ENCODE measurements around the gene CAPN5.

Gene CAPN5

DNA sequence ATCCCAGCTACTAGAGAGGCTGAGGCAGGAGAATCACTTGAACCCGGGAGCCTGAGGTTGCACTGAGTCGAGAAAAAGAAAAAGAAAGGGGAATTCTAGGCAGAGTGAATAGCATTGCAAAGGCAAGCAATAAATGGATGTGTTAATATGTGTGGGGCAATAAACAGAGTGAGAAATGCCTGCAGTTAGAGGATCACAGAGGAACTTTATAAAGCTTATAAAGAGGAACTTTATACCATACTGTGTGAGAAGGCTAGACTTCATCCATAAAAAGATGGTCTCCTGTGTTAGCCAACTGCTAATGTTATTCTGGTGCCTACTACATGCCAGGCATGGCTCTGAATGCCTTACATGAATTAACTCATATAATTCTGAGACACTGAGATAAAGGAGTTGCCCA, 31.7 kb upstream of the CAPN5 start:
- H3K27me3 ChIP-seq (ENCODE audit: control insufficient read depth, insufficient read depth, low read length): peaks cover 20% of the 10 kb centered on the region
- H3K27ac ChIP-seq (ENCODE audit: low read depth, low read length): no peak overlapping the region

DNA sequence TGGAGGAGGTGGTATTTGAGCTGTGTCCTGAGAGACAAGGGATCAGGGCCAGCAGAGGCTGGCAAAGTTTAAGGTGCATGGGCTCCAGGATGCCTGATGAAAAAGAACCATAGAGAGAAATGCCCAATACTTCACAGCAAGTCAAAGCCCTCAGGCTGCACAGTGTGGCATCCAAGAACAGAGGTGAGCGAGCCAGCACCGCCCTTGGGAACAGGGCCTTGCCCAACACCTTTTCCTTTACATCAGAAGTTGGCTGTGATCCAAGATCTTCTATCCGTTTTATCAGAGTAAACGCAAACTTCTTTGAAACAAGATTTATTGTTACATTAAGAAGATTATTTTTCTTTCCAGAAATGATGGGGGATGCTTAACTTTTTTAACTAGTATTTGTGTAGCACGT, 31.2 kb upstream of the CAPN5 start:
- H3K27me3 ChIP-seq (ENCODE audit: control insufficient read depth, insufficient read depth, low read length): peaks cover 26% of the 10 kb centered on the region
- H3K27ac ChIP-seq (ENCODE audit: low read depth, low read length): no peak overlapping the region
- H3K9me3 ChIP-seq (ENCODE audit: control insufficient read depth, insufficient read depth, low read depth, low read length): no peaks in the 10 kb centered on the region
- no peak overlapping the region for H3K9ac ChIP-seq (ENCODE audit: low read length)
- no peaks in the 10 kb centered on the region for H3K36me3 ChIP-seq (ENCODE audit: control insufficient read depth, insufficient read depth, low read length)
- H3K4me3 ChIP-seq (ENCODE audit: low read depth, low read length): no peak overlapping the region
- peaks cover 6% of the 10 kb centered on the region; the same call in 1 of the 2 replicates for H3K4me1 ChIP-seq (ENCODE audit: control insufficient read depth, insufficient read depth, low read length)

More for the DNA sequence above, 31.7 kb upstream of the CAPN5 start:
- no peak overlapping the region for H3K9ac ChIP-seq (ENCODE audit: low read length)
- H3K36me3 ChIP-seq (ENCODE audit: control insufficient read depth, insufficient read depth, low read length): no peaks in the 10 kb centered on the region
- H3K4me3 ChIP-seq (ENCODE audit: low read depth, low read length): no peak overlapping the region
- no peaks in the 10 kb centered on the region for H3K9me3 ChIP-seq (ENCODE audit: control insufficient read depth, insufficient read depth, low read depth, low read length)
- peaks cover 6% of the 10 kb centered on the region; the same call in 1 of the 2 replicates for H3K4me1 ChIP-seq (ENCODE audit: control insufficient read depth, insufficient read depth, low read length)

DNA sequence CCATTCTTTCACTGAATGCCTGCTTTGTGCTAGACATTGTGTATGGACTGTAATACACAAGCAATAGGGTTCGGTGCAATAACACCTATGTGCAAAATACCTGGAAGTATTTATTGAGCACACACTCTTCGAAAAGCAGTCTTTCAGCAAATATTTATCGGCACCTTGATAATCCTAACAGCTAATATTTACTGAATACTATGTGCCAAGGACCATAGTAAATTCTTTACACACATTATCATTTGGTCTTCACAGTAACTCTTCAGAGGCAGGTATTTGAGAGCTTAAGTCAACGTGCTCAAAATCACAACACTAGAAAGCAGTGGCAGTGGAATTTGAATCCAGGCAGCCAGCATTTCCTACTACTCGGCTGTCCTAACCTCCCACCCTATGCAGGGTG, 30.4 kb upstream of the CAPN5 start:
- Histone ChIP-seq H3K4me3 (ENCODE audit: low read depth, low read length) (no peak overlapping the region), H3K27ac (ENCODE audit: low read depth, low read length) (no peak overlapping the region), H3K4me1 (ENCODE audit: control insufficient read depth, insufficient read depth, low read length) (peaks cover 6% of the 10 kb centered on the region; the same call in 1 of the 2 replicates), H3K9ac (ENCODE audit: low read length) (no peak overlapping the region), H3K9me3 (ENCODE audit: control insufficient read depth, insufficient read depth, low read depth, low read length) (no peaks in the 10 kb centered on the region), H3K36me3 (ENCODE audit: control insufficient read depth, insufficient read depth, low read length) (no peaks in the 10 kb centered on the region), H3K27me3 (ENCODE audit: control insufficient read depth, insufficient read depth, low read length) (peaks cover 34% of the 10 kb centered on the region)

DNA sequence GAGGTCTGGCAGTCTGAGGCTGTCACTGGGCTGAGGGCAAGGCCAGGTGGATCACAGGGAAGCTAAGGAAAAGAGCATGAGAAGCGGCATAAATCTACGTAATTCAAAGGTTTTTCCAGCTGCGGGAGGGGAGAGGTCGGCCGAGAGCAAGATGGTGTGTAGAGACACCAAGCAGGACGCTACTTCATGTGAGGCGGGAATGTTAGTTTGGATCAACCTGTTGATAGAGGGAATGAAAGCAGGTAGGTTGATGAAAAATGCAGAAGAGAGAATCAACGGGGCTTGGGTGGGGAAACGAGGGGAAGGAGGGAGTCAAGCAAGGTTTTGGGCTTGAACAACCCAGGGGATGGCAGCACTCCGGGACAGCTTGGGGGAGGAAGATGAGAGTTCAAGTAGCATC, 29.7 kb upstream of the CAPN5 start:
- Histone ChIP-seq H3K36me3 (ENCODE audit: control insufficient read depth, insufficient read depth, low read length) (no peaks in the 10 kb centered on the region), H3K27me3 (ENCODE audit: control insufficient read depth, insufficient read depth, low read length) (peaks cover 38% of the 10 kb centered on the region), H3K4me1 (ENCODE audit: control insufficient read depth, insufficient read depth, low read length) (peaks cover 6% of the 10 kb centered on the region; the same call in 1 of the 2 replicates), H3K4me3 (ENCODE audit: low read depth, low read length) (no peak overlapping the region), H3K27ac (ENCODE audit: low read depth, low read length) (no peak overlapping the region), H3K9me3 (ENCODE audit: control insufficient read depth, insufficient read depth, low read depth, low read length) (no peaks in the 10 kb centered on the region), H3K9ac (ENCODE audit: low read length) (no peak overlapping the region)

DNA sequence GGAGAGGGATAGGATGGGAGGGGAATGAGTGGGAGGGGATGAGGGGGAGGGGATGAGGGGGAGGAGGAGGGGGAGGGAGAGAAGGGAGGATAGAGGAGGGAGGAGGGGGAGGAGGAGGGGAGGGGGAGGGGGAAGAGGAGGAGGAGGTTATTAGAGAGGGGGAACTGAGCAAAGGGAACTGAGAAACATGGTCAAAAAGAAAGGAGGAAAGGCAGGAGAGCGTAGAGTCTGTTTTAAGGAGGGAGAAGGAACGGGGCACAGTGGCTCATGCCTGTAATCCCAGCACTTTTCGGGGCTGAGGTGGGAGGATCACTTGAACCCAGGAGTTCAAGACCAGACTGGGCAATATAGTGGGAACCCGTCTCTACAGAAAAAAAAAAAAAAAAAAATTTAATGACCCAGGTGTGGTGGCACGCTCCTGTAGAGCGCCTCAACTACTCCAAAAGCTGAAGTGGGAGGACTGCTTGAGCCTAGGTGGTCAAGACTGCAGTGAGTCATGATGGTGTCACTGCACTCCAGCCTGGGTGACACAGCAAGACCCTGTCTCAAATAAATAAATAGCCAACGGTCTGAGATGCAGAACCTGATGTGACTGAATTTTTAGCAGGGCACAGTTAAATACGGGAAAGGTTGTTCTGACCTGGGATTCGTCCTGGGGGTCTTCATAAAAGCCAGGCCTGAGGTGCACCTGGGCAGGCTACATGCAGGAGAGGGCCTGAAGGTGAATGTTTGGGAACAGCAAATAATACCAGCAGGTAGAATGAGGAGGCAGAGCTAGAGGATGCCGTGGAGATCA, 28.5 kb upstream of the CAPN5 start:
- Histone ChIP-seq H3K4me3 (ENCODE audit: low read depth, low read length) (no peak overlapping the region), H3K36me3 (ENCODE audit: control insufficient read depth, insufficient read depth, low read length) (no peaks in the 10 kb centered on the region), H3K27ac (ENCODE audit: low read depth, low read length) (no peak overlapping the region), H3K4me1 (ENCODE audit: control insufficient read depth, insufficient read depth, low read length) (peaks cover 6% of the 10 kb centered on the region; the same call in 1 of the 2 replicates), H3K27me3 (ENCODE audit: control insufficient read depth, insufficient read depth, low read length) (peaks cover 41% of the 10 kb centered on the region), H3K9me3 (ENCODE audit: control insufficient read depth, insufficient read depth, low read depth, low read length) (no peaks in the 10 kb centered on the region), H3K9ac (ENCODE audit: low read length) (no peak overlapping the region)

DNA sequence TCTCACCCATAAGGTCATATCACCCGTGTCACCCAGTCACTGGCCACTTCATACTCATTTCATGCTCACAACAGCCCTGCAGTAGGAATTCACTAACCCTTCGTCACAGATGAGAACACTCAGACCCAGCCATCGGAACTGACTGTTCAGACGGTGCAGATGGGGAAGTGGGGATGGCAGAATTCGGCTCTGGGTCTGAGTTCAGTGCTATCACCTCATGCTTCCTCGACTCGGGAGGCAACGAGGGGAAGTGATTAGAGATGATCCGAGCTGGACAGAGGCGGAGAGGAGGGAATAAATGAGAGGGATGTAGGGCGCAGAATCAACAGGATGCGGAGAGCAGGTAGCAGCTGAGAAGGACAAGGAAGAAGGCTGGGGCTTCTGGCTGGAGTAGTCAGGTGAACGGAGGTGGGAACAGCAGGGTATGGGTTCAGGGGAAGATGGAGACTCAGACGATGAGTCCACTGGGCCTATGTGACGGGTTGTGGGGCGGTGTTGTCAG, 27.9 kb upstream of the CAPN5 start:
- peaks cover 41% of the 10 kb centered on the region for H3K27me3 ChIP-seq (ENCODE audit: control insufficient read depth, insufficient read depth, low read length)
- H3K4me1 ChIP-seq (ENCODE audit: control insufficient read depth, insufficient read depth, low read length): peaks cover 6% of the 10 kb centered on the region; the same call in 1 of the 2 replicates
- no peaks in the 10 kb centered on the region for H3K9me3 ChIP-seq (ENCODE audit: control insufficient read depth, insufficient read depth, low read depth, low read length)
- H3K36me3 ChIP-seq (ENCODE audit: control insufficient read depth, insufficient read depth, low read length): no peaks in the 10 kb centered on the region
- H3K9ac ChIP-seq (ENCODE audit: low read length): no peak overlapping the region
- no peak overlapping the region for H3K4me3 ChIP-seq (ENCODE audit: low read depth, low read length)
- no peak overlapping the region for H3K27ac ChIP-seq (ENCODE audit: low read depth, low read length)

DNA sequence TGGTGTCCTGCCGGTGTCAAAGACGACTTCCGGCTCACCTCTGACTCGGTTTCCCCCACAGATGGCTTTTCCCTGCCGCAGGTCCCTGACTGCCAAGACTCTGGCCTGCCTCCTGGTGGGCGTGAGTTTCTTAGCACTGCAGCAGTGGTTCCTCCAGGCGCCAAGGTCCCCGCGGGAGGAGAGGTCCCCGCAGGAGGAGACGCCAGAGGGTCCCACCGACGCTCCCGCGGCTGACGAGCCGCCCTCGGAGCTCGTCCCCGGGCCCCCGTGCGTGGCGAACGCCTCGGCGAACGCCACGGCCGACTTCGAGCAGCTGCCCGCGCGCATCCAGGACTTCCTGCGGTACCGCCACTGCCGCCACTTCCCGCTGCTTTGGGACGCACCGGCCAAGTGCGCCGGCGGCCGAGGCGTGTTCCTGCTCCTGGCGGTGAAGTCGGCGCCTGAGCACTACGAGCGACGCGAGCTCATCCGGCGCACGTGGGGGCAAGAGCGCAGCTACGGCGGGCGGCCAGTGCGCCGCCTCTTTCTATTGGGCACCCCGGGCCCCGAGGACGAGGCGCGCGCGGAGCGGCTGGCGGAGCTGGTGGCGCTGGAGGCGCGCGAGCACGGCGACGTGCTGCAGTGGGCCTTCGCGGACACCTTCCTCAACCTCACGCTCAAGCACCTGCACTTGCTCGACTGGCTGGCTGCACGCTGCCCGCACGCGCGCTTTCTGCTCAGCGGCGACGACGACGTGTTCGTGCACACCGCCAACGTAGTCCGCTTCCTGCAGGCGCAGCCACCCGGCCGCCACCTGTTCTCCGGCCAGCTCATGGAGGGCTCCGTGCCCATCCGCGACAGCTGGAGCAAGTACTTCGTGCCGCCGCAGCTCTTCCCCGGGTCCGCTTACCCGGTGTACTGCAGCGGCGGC, 27.0 kb upstream of the CAPN5 start:
- Histone ChIP-seq H3K36me3 (ENCODE audit: control insufficient read depth, insufficient read depth, low read length) (no peaks in the 10 kb centered on the region), H3K9ac (ENCODE audit: low read length) (no peak overlapping the region), H3K27ac (ENCODE audit: low read depth, low read length) (no peak overlapping the region), H3K4me3 (ENCODE audit: low read depth, low read length) (peak overlapping the region; percentile 51; the same call in 1 of the 2 replicates), H3K9me3 (ENCODE audit: control insufficient read depth, insufficient read depth, low read depth, low read length) (no peaks in the 10 kb centered on the region), H3K27me3 (ENCODE audit: control insufficient read depth, insufficient read depth, low read length) (peaks cover 41% of the 10 kb centered on the region), H3K4me1 (ENCODE audit: control insufficient read depth, insufficient read depth, low read length) (no peaks in the 10 kb centered on the region)

DNA sequence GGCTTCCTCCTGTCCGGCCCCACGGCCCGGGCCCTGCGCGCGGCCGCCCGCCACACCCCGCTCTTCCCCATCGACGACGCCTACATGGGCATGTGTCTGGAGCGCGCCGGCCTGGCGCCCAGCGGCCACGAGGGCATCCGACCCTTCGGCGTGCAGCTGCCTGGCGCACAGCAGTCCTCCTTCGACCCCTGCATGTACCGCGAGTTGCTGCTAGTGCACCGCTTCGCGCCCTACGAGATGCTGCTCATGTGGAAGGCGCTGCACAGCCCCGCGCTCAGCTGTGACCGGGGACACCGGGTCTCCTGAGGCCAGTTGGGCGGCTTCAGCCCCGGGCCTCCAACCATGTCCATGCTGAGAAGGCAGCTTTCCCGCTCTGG, 26.4 kb upstream of the CAPN5 start:
- H3K27ac ChIP-seq (ENCODE audit: low read depth, low read length): no peak overlapping the region
- no peak overlapping the region for H3K9ac ChIP-seq (ENCODE audit: low read length)
- no peak overlapping the region for H3K4me3 ChIP-seq (ENCODE audit: low read depth, low read length)
- H3K36me3 ChIP-seq (ENCODE audit: control insufficient read depth, insufficient read depth, low read length): no peaks in the 10 kb centered on the region
- no peaks in the 10 kb centered on the region for H3K4me1 ChIP-seq (ENCODE audit: control insufficient read depth, insufficient read depth, low read length)
- H3K9me3 ChIP-seq (ENCODE audit: control insufficient read depth, insufficient read depth, low read depth, low read length): no peaks in the 10 kb centered on the region
- peaks cover 46% of the 10 kb centered on the region for H3K27me3 ChIP-seq (ENCODE audit: control insufficient read depth, insufficient read depth, low read length)

DNA sequence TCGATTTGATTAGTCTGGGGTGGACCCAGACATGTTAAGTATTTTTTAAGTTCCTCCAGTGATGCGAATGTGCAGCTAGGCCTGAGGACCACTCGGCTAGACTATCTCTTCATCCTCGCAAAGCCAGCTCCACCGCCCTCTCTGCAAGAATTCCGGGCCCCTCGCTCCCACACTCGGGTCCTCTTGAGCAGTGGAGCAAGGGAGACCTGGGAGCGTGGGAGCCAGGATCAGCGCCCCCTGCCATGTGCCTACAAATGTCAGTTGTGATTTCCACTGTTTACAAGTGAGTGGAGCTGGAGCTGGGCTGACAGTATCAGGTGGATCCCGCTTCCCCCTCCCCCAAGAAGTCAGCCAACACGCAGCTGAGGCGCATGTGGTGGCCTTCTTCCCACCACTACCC, 25.9 kb upstream of the CAPN5 start:
- Histone ChIP-seq H3K36me3 (ENCODE audit: control insufficient read depth, insufficient read depth, low read length) (no peaks in the 10 kb centered on the region), H3K27ac (ENCODE audit: low read depth, low read length) (no peak overlapping the region), H3K9me3 (ENCODE audit: control insufficient read depth, insufficient read depth, low read depth, low read length) (no peaks in the 10 kb centered on the region), H3K4me3 (ENCODE audit: low read depth, low read length) (no peak overlapping the region), H3K27me3 (ENCODE audit: control insufficient read depth, insufficient read depth, low read length) (peaks cover 51% of the 10 kb centered on the region), H3K4me1 (ENCODE audit: control insufficient read depth, insufficient read depth, low read length) (no peaks in the 10 kb centered on the region), H3K9ac (ENCODE audit: low read length) (no peak overlapping the region)

DNA sequence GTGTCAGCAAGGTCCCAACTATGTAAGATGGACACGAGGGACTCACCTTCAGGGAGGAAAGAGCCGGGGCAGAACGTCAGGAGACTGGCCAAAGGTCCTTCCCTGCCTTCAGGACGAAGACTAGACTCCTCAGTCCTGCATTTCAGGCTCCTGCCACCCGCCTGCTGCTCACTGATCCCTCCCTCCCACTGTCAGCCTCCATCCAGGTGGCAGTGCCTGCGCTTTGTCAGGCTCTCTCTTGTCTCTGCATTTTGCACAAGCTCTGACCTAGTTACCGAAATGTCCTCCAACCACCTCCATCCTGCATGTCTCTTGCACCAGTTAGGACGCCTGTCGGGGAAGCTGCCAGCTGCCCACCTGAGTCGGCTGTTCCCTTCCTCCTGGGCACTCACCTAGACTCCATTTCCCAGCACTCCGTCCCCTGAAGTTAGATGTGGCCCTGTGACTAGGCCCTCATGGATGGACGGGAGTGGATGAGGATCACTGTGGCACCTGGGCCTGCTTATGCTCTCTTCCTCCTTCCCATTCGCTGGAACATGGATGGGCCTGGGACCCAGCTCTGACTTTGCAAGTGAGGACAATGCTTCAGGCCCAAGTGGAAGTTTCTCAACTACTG, 24.6 kb upstream of the CAPN5 start:
- Histone ChIP-seq H3K9ac (ENCODE audit: low read length) (no peak overlapping the region), H3K9me3 (ENCODE audit: control insufficient read depth, insufficient read depth, low read depth, low read length) (no peaks in the 10 kb centered on the region), H3K27me3 (ENCODE audit: control insufficient read depth, insufficient read depth, low read length) (peaks cover 53% of the 10 kb centered on the region), H3K4me3 (ENCODE audit: low read depth, low read length) (no peak overlapping the region), H3K4me1 (ENCODE audit: control insufficient read depth, insufficient read depth, low read length) (0 out of 2 replicates have a peak, but pooled peaks cover 4% of the 10 kb centered on the region), H3K36me3 (ENCODE audit: control insufficient read depth, insufficient read depth, low read length) (no peaks in the 10 kb centered on the region), H3K27ac (ENCODE audit: low read depth, low read length) (no peak overlapping the region)
